NCI-H1417 treated with DMSO at 0.1 percent for 48 hours (cell line): ENCODE data around the gene NDUFV3.
"Not testable (repeated sequence)": the region's sequence is repeated elsewhere in the genome, so short reads cannot be mapped to it uniquely, and the experiment has no call there.

ENCODE experiments used
- DNase-seq: peaks from one replicate; lab custom pipeline; 2025; lab: John Stamatoyannopoulos, UW

The NDUFV3 gene

GRCh38 chr21:42892931-42893755, at the start of gene NDUFV3:
Gene NDUFV3, plus strand, starts transcription at chr21:42893309. Its CDS starts 25 bp downstream, at chr21:42893334.
- DNase-seq = peak; percentile 92

GRCh38 chr21:42844411-42845113, 48.5 kb upstream of the NDUFV3 start:
- no peak for DNase-seq

- no peak for DNase-seq
These were observed 47.7 kb upstream of the NDUFV3 start for GRCh38 chr21:42845296-42845965.

GRCh38 chr21:42846221-42846620, 46.9 kb upstream of the NDUFV3 start:
- no peak for DNase-seq

- no peak for DNase-seq
These were observed 45.9 kb upstream of the NDUFV3 start for GRCh38 chr21:42847051-42847707.

- no peak for DNase-seq
These were observed 45.4 kb upstream of the NDUFV3 start for GRCh38 chr21:42847726-42848125.

GRCh38 chr21:42848144-42848931, 44.8 kb upstream of the NDUFV3 start:
- DNase-seq = not testable (repeated sequence)

GRCh38 chr21:42848932-42849758, 44.0 kb upstream of the NDUFV3 start:
- DNase-seq = no peak

GRCh38 chr21:42849759-42850412, 43.2 kb upstream of the NDUFV3 start:
- DNase-seq = no peak

GRCh38 chr21:42850463-42850862, 42.6 kb upstream of the NDUFV3 start:
- DNase-seq = no peak

GRCh38 chr21:42850866-42851391, 42.2 kb upstream of the NDUFV3 start:
- no peak for DNase-seq

GRCh38 chr21:42851812-42852665, 41.1 kb upstream of the NDUFV3 start:
- DNase-seq = no peak

- no peak for DNase-seq
These were observed 40.1 kb upstream of the NDUFV3 start for GRCh38 chr21:42852925-42853570.

- no peak for DNase-seq
These were observed 39.5 kb upstream of the NDUFV3 start for GRCh38 chr21:42853621-42854020.

GRCh38 chr21:42854246-42855010, 38.7 kb upstream of the NDUFV3 start:
- no peak for DNase-seq

GRCh38 chr21:42855171-42855936, 37.8 kb upstream of the NDUFV3 start:
- DNase-seq = no peak

GRCh38 chr21:42855937-42856335, 37.2 kb upstream of the NDUFV3 start:
- no peak for DNase-seq
